GM21526 (cell line): ENCODE results near the gene MORN3.
"Not testable (repeated sequence)": the region's sequence is repeated elsewhere in the genome, so short reads cannot be mapped to it uniquely, and the experiment has no call there.

Source experiments
- ATAC-seq: cut with Tn5 transposase; IDR thresholded peaks from one replicate; pipeline ENCODE4 v1.9.1; 2021; ENCODE audit warnings: moderate library complexity; ENCODE audit not compliant: unreplicated experiment, low FRiP score

Gene MORN3

DNA sequence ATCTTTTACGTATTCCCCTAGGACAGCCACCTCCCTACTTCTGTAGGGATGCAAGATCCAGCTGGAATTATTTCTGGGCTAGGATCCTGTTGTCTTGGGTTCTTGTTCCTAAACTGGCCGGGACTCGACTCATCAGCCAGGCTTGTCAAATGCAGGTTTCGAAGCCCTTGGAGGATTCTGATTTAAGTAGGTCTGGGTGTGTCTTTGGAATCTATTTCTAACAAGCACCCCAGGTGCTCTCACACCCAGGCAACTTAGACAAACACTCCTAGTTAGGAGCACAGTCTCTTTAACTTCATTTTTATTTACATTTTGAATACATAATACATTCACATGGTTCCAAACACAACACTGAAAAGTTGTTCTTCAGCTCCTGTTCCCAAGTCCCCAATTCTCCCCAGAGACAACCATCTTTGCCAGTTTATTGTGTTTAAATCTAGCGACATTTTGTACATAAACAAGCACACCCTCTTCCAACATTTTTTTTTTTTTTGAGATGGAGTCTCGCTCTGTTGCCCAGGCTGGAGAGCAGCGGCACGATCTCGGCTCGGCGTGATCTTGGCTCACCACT is 20.9 kb downstream of the MORN3 start:
- ATAC-seq, result no peak

DNA sequence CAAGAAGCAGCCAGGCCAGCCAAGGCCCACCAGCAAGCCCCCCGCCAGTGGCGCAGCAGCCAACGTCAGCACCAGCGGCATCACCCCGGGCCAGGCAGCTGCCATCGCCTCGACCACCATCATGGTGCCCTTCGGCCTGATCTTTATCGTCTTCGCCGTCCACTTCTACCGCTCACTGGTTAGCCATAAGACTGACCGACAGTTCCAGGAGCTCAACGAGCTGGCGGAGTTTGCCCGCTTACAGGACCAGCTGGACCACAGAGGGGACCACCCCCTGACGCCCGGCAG is 28.2 kb downstream of the MORN3 start:
- ATAC-seq, result no peak

DNA sequence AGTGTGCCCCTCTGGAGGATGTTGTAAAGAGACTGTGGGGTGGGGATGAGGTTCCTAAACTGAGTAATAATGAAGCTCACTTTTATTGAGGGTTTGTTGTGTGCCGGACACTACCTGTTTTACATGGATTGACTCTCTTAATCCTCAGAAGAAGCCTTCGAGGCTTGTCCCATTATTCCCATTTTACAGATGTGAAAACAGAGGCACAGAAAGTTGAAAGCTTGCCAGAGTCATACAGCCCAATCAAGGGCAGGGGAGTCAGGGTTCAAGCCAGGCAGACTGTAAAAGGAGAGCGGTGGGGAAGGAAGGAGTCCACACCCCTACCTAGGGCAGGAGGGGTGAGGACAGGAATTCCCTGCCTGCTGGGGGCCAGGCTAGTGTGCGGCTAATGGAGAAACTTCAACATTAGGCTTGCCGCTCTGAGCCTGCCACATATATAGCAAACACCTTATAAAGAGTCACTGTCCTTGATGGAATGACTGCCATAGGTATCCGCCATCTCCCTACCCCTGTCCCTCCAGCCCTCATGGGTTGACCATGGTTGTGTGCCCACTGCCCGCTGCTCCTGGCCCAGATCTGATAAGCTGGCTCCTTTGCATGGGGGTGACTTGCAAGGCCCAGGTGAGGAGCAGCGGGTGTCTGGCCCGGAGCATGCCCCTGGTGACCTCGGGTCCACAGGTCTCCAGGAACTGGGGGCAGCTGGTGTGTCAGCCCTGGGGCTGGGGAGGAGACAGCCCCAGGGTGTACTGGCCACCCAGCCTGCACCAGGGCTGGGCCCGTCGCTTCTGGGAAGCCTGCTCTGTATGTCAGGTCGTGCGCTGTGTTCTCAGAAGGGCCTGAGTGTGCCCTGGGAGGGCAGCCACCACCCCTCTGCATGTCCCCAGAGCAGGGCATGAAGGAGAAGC is 30.9 kb downstream of the MORN3 start:
- ATAC-seq, result no peak

DNA sequence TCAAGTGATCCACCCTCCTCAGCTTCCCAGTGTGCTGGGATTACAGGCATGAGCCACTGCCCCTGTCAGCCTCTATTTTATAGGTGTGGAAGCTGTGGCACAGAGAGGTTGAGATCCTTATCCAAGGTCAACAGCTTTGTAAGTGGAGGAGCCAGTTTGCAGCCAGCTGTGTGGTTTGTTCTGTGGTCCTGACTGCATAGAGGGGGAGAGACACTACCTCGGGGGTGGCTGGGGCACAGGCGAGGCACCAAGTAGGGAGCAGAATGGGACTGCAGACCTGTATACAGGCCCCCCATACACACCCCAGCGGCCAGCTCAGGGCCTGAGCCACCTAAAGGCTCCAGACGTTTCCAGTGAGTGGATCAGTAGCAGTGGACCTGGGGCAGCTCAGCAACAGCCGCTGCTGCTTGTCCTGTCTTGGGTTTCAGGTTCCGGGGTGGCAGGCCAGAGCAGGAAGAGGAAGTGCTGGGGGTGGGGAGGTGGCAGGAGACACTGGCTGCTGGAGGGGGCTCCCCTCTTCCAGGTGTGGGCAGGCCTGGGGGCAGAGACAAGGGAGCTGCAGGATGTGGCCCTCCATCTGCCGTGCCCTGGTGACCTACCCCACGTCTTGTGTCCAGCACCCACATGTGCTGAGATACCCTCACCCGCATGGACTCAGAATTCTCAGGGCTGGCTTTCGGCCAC is 32.1 kb downstream of the MORN3 start:
- no peak for ATAC-seq

GRCh38 chr12:121634836-121635235 is 34.6 kb downstream of the MORN3 start:
- no peak for ATAC-seq

DNA sequence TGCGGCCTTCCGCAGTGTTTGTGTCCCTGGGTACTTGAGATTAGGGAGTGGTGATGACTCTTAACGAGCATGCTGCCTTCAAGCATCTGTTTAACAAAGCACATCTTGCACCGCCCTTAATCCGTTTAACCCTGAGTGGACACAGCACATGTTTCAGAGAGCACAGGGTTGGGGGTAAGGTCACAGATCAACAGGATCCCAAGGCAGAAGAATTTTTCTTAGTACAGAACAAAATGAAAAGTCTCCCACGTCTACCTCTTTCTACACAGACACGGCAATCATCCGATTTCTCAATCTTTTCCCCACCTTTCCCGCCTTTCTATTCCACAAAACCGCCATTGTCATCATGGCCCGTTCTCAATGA is 35.6 kb downstream of the MORN3 start:
- not testable (repeated sequence) for ATAC-seq

DNA sequence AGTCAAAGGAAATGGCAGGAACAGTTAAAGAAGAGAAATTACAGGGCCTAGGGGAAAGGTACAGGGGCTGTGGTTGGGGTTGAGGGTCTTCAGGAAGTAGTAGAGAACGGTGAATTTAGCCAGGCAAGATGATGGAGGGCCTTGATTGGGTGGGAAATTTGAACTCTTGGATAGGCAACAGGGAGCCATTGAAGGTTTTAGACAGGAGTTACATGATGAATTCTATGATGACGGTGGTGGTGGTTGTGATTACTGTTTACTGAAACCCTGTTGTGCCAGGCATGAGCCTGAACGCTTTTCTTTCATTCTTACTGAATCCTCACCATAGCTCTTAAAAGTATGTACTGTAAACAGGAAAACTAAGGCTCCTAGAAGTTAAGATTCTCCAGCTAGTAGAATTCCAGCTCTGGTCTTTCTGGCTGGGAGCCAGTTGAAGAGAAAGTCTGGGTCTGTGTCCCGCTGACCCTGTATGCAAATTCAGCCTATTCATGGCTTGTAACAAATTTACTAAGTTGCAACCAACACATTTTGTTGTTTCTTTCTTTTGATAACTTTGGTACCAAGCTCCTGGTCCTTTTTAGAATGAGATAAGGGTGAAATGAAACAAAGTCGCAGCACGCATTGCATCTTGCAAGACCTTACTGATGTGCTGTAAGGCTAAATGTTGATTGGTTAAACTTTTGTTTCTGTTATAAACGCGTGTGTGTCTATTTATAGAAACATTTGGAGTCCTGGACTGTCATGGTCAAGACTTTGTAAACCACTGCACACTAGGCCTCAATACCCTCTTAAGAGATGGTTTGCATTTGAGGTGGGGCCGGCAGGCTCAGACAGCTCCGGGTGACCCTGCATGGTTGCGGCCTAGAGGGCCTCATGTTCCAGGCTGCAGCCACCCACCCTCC is 37.1 kb downstream of the MORN3 start:
- ATAC-seq, result no peak

GRCh38 chr12:121630791-121631355 is 38.6 kb downstream of the MORN3 start:
- no peak for ATAC-seq

GRCh38 chr12:121628536-121628935 is 40.9 kb downstream of the MORN3 start:
- no peak for ATAC-seq

- ATAC-seq, result no peak
These were observed 41.4 kb downstream of the MORN3 start for GRCh38 chr12:121628037-121628436.

GRCh38 chr12:121626853-121627640 is 42.4 kb downstream of the MORN3 start:
- peak; percentile 36 for ATAC-seq

DNA sequence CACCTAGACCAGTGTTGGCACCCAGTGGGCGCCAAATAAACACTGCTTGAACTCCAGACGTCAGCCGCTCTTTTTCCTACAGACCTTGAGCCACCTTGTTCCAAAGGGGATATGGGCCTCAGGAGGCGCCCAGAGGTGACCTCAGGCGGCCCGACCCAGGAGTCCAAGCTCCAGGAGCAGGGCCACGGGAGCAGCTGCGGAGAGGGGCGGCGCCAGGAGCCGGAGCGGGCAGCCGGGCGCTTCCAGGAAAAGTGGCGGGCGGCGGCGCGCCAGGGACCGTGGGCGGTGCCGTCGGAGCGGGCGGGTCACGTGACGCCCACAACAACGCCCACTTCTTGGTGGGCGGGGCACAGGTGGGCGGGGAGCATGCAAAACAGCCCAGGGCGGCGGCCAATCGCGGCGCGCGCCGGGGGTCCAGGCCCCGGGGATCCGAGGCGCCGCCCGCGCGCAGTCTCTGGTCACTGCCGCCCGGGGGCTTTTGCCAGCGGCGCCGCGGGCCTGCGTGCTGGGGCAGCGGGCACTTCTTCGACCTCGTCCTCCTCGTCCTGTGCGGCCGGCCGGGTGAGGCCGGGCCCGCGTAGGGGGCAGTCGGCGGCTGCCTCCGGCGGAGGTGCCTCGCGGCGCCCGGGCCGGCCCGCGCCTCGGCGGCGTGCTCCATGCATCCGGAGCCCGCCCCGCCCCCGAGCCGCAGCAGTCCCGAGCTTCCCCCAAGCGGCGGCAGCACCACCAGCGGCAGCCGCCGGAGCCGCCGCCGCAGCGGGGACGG is 43.2 kb downstream of the MORN3 start, which contains the start of gene ORAI1:
Gene ORAI1 (plus strand): TSS at position 444 of the 766 bp plus-strand sequence.
- ATAC-seq, result peak; percentile 60

- no peak for ATAC-seq
These were observed 49.0 kb downstream of the MORN3 start for GRCh38 chr12:121620333-121620891.

- ATAC-seq, result no peak
These were observed 50.7 kb downstream of the MORN3 start for GRCh38 chr12:121618659-121619233.

DNA sequence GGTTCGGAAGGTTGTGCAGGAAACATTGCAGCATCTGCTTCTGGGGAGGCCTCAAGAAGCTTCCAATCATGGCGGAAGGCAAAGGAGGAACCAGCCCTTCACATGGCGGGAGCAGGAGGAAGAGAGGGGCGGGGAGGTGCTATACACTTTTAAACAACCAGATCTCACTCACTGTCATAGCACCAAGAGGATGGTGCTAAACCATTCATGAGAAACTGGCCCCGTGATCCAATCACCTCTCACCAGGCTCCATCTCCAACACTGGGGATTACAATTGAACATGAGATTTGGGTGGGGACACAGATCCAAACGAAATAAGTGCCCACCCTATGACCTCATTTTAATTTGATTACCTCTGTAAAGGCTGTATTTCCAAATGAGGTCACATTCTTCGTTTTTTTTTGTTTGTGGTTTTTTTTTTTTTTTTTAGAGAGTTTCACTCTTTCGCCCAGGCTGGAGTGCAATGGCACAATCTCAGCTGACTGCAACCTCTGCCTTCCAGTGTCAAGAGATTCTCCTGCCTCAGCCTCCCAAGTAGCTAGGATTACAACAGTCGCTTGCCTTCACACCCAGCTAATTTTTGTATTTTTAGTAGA is 54.5 kb downstream of the MORN3 start:
- ATAC-seq, result no peak

DNA sequence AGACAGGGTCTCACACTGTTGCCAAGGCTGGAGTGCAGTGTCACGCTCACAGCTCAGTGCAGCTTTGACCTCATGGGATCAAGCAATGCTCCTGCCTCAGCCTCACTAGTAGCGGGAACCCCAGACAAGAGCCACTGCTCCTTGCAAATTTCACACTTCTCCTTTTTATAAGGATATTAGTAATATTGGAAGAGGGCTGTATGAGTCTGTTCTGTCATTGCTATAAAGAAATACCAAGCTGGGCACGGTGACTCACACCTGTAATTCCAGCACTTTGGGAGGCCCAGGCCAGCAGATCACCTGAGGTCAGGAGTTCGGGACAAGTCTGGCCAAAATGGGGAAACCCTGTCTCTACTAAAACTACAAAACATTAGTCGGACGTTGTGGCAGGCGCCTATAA is 56.0 kb downstream of the MORN3 start:
- ATAC-seq, result no peak

DNA sequence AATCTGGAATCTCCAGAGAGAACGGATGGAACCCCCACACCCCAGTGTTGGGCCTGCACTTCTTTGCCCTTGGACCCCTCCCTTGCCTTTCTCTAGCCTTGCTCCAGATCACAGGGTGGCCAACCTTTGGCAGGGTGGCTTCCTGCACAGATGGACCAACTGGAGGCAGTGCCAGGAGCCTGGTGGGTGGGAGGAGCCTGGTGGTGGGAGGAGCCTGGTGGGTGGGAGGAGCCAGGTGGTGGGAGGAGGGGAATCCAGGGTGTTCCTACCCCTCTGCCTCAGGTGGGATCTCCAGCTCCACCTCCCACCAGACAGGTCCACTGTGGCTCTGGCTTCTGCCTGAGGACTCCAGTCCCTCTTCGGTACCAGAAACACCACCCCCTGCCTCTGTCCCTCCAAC is 58.1 kb downstream of the MORN3 start:
- no peak for ATAC-seq
